NCI-H446 (cell line): ENCODE results near the gene UBE4A.
A peak's percentile ranks its signal among the peaks of the same experiment; 100 is the strongest.

Experiments
- DNase-seq, 2 experiments: peaks; one replicate each; lab custom pipeline; 2025; lab: John Stamatoyannopoulos, UW

UBE4A gene

DNA sequence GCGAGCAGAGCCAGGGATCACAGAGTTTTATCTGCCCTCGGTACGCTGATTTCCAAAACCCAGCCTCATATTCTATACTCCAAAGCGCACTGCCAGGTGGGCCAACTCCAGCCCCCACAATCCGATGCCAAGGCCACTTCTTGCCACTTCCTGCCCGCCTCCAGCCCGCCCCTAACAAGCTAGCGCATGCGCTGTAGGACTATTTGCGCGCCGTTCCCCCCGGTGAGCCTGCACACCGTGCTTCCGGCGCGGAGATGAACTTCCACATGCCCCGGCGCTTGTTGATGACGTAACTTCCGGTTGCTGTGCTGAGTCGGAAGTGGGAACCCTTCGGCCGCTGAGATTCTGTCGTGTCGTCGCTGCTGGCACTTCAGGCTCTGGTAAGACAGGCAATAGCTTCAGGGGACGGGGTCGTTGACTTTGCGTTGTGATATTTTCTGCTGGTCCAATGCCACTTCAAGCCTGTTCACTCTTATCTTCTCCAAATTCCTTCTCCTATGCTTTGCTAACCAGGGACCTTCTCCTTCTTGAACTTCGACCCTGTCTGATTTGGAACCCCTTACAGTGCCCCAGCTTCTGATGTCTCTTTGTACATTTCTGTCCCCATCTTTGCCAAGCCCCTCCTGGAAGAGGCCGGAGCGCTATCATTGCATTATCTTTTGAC is at the start of gene UBE4A:
Gene UBE4A, plus strand, starts transcription at position 306 of the 664 bp plus-strand sequence. CDS start 5,481 bp downstream, outside the sequence.
- peak; percentile 96 to 98 for DNase-seq

DNA sequence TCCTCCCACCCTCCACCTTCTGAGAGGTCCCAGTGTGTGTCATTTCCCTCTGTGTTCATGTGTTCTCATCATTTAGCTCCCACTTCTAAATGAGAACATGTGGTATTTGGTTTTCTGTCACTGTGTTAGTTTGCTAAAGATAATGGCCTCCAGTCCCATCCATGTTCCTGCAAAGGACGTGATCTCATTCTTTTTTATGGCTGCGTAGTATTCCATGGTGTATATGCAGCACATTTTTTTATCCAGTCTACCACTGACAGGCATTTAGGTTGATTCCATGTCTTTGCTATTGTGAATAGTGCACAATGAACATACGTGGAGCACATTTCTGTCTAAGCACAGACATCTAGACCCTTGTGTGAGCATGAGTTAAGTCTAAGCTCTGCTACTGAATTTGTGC is 49.1 kb upstream of the UBE4A start:
- no peak for DNase-seq

GRCh38 chr11:118310781-118311485 is 48.5 kb upstream of the UBE4A start:
- no peak for DNase-seq

DNA sequence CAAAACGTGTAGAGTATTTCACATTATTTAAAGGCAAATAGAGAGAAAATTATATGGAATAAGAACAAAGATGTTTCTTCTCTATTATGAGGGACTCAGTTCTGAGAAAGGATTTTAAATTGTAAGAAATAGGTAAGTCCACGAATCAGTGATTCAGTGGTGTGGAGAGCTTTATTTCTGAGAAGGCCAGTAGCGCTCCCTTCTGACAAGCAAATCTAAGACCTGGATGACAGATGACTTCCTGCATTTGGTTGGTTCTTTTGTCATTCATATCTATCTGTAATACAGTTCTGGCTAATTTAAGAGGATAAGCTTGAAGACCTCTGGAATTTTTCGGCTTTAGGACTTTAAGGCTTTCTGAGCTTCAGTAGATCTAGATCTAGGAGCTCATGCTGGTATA is 47.9 kb upstream of the UBE4A start:
- DNase-seq: no peak

DNA sequence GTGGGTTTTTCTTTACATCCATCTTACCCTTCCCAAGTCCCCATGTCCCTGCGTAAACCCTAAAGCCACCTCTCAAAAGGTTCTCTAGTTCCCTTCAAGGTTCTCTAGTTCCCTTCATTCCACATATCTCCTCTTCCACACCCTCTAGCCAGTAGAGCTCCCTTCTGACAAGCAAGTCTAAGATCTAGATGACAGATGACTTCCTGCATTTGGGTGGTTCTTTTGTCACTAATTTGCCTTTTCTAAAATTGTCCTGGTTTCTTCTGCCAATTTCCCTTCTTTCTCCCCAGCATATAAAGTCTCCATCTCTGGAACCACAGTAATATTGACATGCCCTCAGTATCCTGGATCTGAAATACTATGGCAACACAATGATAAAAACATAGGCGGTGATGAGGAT is 47.1 kb upstream of the UBE4A start:
- DNase-seq: no peak

DNA sequence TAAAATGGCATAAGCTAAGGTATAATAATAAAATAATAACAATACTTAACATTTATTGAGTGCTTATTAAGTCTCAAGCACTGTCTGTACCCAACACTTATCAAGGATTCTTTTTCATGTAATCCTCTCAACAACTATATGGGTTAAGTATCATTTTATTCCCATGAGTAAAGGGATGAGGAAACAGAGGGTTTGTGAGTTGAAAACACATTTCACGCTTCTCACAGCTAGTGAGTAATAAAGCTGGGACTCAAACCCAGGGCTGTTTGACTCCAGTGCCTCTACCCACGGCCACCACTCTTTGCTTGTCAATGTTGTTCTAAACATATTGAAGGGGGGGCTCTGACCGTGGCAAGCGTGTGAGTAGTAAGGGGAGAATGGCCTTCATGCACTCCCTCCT is 46.2 kb upstream of the UBE4A start:
- no peak for DNase-seq

- DNase-seq: no peak
Observed at GRCh38 chr11:118314988-118315411, 44.4 kb upstream of the UBE4A start.

DNA sequence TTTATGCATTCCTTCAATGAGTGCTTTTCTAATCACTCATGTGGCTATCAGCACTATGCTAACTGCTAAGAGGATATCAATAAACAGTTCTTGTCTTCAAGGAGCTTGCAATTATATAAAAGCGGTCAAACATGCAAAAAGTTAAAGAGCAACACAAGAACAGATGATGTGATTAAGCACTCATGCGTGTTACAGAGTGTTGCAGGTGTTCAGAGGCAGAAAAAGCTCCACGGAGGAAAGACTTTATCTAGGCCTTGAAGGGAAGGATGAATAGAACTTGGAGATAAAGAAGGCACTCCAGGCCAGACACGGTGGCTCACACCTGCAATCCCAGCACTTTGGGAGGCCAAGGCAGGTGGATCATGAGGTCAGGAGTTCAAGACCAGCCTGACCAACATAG is 41.3 kb upstream of the UBE4A start:
- DNase-seq: no peak

DNA sequence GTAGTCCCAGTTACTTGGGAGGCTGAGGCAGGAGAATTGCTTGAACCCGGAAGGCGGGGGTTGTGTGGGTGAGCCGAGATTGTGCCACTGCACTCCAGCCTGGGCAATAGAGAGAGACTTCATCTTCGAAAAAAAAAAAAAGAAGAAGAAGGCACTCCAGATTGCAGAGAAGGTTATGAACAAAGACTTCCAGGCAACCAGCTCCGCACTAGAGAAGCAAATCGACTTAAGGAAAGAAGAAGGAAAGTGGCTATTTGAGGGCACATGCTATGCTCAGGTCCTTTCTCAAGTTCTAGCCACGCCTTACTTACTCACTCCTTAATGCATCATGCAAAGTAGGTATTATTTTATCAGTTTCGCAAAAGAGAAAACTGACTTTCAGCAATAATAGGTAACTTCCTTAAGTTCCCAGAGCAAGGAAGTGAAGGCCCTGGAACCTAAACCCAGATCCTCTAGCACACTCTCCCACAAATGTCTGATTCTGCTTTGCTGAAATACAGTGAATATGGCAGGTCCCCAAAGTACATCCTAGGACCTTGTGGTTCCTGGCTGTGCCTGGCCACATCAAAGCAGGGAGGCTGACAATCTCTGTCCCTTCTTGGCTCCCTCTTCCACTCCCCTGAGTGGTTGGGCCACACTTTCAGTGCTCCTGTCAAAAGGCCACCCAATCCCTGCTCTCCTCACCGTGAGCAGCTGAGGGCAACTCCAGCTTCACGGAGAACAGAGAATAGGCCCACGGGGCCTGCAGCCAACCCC is 40.6 kb upstream of the UBE4A start:
- no peak for DNase-seq

- no peak for DNase-seq
Observed at GRCh38 chr11:118319337-118319707, 40.1 kb upstream of the UBE4A start.

DNA sequence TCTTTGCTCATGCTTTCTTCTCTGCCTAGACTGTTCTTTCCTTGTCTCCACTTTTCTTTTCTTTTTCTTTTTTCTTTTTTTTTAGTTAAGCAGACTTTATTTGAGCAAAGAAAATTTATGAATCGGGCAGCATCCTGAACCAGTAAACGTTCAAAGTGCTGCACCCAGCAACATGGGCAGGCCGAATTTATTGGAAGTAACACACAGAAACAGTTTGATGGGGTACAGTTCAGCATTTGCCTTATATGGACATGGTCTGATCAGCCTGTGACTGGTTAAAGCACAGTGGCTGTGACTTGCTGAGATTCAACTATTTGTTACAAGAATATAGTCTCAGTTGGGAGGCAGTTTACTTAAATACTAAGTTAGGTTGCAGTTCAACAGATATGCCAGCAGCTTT is 38.9 kb upstream of the UBE4A start:
- DNase-seq: no peak

DNA sequence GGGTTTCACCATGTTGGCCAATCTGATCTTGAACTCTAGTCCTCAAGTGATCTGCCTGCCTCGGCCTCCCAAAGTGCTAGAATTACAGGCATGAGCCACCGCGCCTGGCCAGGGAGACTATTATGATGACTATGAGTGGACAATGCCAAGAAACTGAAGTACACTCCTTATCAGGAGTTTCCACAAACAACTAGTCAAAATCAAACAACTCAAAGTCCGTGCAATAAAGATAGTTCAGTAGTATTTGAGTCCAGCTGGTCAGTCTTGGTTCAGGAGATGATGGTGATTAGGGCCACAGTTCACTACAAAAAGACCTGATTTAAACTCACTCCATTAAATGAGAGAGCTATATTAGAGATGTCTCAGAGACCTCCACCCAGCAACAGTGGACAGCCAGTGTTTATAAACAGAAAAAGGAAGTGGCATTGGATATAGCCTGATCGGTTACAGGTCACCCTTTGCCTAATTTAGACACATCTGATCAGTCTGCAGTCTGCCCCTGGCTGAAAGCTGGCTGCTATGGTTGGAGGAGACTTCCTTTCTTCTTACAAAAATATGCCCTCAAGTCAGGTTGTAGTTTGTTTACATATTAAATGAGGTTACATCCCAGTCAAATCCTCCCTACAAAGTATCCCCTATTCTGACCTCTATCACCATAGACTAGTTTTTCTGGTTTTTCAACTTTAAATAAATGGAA is 37.9 kb upstream of the UBE4A start:
- DNase-seq: no peak

GRCh38 chr11:118322721-118323120 is 36.7 kb upstream of the UBE4A start:
- DNase-seq: no peak

GRCh38 chr11:118325283-118325682 is 34.1 kb upstream of the UBE4A start:
- DNase-seq: no peak

DNA sequence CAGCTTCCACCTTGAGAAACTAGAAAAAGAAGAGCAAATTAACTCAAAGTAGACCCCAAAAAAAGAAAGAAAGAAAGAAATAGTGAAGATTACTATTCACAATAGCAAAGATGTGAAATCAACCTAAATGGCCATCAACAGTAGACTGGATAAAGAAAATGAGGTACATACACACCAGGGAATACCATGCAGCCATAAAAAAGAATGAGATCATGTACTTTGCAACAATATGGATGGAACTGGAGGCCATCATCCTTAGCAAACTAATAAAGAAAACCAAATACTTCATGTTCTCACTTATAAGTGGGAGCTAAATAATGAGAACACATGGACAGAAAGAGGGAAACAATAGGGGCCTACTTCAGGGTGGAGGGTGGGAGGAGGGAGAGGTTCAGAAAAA is 30.7 kb upstream of the UBE4A start:
- DNase-seq: no peak

DNA sequence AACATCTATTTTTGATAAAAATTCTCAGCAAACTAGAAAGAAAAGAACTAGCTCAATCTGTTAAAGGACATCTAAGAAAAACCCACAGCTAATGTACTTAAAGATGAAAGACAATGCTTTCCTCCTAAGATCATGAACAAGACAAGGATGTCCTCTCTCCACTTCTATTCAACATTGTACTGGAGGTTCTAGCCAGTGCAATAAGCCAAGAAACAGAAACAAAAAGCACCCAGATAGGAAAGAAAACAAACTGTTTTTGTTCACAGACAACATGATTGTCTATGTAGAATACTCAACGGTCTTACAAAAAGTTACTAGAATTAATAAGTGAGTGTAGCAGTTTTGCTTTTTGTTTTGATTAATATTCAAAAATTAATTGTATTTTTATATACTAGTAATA is 24.7 kb upstream of the UBE4A start:
- DNase-seq: no peak

DNA sequence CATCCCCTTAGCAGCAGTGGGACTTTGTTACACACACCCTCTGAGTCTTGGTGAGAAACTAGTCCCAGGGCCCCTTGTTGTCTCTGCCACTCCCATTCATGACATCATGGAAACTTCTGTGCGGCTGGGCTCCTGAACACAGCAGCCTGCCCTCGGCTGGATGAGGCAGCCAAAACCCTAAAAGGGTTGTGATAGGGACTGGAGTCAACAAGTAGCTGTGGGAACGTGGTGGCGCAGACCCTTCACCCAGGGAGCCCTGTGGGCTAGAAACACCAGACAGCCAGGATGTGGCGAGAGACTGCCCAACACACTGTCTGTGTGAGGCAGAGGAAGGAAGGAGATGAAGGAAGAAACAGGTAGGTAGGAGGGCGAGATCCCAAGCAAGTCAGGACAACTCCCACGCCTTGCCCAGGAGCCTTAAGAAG is 20.8 kb upstream of the UBE4A start:
- no peak for DNase-seq

- DNase-seq: no peak
Observed at GRCh38 chr11:118339281-118339961, 20.0 kb upstream of the UBE4A start.

GRCh38 chr11:118340449-118340848 is 19.0 kb upstream of the UBE4A start:
- DNase-seq: no peak

DNA sequence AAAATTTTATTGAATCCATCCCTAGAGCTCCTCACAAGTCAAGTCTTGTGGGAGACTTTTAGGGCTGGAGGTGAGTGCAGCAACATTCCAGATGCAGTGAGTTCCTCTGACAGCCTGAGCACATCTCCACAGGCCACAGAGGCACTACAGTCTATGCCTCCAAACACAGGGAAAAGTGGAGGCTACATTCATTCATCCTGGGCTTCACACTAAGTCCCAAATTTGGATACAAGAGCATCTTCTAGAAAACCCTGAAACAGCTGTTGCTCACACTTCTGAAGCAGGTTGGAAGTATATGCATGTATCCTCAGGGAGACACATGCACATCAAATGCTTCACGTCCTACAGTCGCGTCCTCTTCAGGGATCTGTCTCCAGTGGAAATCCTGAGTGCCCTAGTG is 18.1 kb upstream of the UBE4A start:
- DNase-seq: no peak

GRCh38 chr11:118341815-118342489 is 17.4 kb upstream of the UBE4A start:
- no peak for DNase-seq
